Ovary (tissue), 3 donors: Measurements from ENCODE around the gene AIG1.

Source experiments
- CTCF ChIP-seq, 3 donors: fragments of 450-650 bp in 2 of 3; fragments of 200-600 bp in 1 of 3; IDR thresholded peaks; one replicate each; pipeline versions ENCODE4 v1.5.1 to v1.8.0; 2016 to 2022; ENCODE audit warnings: antibody characterized with exemption in 3 of 3, mild to moderate bottlenecking in 1 of 3
- EP300 ChIP-seq: sonication (generic); formaldehyde crosslinking; IDR thresholded peaks from one replicate; pipeline ENCODE4 v1.6.1; 2017; ENCODE audit warnings: antibody characterized with exemption
- donor health status: DM: no; HTN: no; CAD: no.

- TF ChIP-seq CTCF (IDR thresholded peaks at IDR 0.05) (no peak), EP300 (no peak)
These were observed 23.2 kb upstream of the AIG1 start for GRCh38 chr6:143037470-143037869.
